Activated T-helper 9 cell treated with anti-CD3 and anti-CD28 coated beads, Interleukin-2, amount 50 U/mL, for 16 hours (primary cell): ENCODE results near the gene SOX1.

Experiments
- DNase-seq: peaks from one replicate; pipeline ENCODE4 v3.0.0-alpha.2; 2020; ENCODE audit warnings: low read depth

SOX1 gene

DNA sequence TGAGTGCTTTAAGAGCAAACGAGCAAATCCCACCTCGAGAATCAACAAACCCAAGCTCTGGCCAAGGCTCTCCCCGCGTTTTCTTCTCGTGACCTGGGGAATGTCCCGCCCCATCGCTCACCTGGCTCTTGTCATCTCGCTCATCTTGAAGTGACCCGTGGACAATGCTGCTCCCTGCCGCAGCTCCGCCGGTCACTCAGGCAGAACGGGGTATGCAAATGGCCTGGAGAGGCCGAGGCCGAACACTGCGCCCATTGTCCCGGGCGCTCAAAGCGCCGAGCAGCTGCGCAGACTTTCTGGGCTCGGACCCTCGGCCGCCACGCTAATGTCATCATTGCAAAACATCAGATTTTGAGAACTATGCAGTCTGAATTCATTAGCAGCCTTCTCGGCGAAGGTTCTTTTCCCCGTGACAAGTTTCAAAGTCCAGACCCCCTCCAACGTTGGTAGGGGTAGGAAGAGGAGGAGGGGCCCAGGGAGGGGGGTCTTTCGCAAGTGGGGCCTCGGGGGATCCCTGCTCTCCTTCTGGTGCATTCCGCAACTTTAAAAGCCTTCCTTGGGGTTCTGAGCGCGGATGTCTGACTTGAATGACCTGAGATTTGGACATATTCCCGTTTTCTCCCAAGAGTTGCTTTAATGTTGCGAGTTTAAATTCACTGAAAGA is 39.7 kb downstream of the SOX1 start:
- no peak for DNase-seq

DNA sequence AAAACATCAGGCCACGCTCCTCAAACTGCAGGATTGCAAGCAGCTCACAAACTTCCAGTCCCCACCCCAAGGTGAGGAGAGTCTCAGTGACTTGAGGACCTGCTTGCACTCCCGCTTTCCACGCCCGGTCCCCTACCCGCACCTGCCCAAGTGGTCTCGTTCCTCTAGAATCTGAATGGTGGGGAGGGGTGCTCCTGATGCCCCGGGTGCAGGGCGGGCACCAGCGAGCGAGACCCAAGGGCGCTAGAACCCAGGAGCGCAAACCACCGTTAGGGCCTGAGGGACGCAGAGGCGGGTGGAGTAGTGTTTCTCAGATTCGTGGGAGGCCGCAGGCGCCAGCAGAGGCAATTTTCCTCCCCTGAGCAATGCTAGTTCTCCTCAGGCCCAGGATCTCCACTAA is 40.3 kb downstream of the SOX1 start:
- DNase-seq: no peak

DNA sequence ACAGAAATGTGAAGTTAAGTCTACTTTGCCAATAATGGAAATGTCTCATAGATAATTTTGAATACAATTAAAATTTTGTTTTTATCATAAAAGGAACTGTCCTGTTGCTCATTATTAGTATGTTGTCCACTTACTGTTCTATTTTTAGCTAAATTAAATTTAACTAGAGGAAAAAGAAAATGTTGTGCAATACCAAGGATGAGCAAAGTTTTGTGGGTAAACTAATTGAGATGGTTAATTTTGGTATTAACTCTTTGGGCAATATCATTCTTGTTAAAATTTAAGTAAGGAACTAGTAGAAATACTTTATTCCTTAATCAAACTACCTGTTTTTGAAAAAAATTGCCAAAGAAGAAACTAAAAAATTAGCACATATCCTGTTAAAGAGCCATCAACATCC is 43.5 kb downstream of the SOX1 start:
- no peak for DNase-seq

DNA sequence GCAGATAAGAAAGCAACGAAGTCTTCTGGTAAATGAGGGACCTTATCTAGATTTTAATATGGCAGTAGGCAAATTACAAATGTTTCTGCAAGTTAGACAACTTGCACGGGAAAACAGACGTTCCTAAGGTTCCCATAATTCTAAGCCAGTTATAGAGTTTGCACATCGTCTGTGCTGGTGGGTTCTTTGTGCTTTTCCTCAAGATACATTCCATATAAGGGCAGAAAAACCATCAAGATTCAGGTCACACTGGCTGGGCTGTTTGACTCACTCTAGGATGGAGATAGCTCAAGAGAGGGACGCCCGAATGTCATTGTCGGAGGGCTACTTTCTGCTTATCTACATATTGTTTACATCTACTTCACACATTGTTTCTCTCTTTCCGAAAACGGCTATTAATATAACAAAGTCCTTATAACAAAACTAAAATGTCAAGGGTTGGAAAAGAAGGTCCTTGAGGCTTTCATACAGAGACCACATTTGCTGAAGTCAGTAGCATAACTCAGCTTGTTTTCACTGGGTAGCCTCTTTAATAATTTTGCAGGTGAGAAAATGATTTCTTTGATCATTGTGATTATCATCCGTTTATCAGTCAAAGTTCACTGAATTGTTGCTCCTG is 44.4 kb downstream of the SOX1 start:
- no peak for DNase-seq

DNA sequence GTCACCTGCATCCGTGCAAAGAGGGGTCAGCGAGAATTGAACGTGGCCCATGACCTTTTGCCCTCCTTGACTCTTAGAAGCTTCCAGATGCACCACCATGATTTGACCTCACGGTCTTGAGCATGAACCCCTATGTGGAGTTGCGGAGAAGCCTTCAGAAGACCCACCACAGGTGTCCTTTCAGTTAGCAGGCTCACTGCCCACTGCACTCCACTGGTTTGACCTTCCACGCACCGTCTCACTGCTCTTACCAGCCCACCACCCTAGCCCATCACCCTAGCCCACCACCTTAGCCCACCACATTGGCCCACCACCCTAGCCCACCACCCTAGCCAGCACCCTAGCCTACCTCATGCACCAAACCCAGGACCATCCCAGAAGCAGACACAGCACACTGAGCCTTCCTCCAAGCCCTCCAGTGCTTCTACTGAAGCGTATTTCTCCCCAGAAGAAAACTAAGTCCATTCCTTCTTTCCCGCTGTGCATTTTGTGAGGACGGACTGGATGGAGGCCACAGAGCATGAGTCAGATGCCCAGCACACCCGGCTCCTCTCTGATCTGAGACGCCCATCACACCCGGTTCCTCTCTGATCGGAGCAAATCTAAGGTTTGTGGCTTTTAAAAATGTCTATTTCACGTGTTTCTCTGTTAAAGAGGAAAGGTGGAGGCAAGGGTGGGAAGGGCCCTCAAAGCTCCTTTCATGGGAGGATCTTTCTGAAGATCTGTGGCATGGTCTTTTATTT is 45.8 kb downstream of the SOX1 start:
- DNase-seq: no peak

DNA sequence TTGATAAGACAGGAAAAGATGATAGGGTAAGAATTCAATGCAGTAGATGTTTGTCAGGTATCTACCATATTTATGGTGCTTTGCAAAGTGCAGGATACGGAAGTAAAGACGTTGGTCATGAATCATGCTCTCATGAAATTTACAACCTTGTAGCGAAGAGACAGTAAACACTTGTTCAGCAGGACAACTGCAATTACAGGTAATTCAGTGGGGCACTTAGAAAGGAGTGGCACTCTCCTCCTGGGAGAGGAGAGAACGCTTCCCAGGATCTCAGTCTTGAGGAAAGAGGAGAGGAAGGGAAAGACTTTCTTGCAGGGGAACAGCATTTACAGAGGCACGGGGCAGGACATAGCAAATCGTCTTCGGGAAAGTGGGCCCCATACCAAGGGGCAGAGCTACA is 46.4 kb downstream of the SOX1 start:
- no peak for DNase-seq

DNA sequence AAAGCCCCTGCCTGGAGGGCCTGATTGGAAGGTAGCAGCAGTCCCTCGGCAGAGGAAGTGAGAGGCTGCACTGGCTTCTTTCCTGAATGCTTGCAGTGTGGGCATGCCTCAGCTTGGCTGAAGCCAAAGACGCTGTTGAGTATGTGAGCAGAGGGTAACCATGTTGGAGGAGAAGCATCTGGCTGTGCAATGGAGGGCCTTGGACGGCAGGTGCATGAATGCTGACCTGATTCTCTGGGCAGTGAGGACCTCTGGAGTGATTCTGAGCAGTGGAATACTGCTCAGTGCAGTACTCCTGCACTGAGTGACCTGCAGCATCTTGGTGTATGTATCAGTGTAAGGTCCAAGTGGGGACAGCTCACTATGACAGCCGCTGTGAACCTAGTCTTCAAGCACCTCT is 46.9 kb downstream of the SOX1 start:
- DNase-seq: no peak

DNA sequence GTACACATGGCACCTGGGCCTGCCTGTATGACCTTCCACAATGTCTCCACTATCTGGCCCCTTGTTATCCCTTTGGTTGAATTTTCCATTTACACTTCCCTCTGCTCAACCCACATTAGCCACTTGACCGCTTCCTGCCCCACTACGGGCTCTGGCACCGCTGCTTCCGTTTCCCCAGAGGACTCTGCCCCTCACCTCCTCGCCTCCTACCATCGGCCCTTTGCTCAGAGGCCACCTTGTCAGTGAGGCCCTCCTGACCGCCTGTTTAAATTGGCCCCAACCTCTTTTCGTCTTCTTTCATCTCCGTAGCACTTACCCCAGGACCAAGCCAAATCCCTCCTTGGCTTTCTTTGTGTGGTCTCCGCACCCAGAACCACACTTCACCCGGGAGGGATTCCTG is 47.4 kb downstream of the SOX1 start:
- DNase-seq: no peak

DNA sequence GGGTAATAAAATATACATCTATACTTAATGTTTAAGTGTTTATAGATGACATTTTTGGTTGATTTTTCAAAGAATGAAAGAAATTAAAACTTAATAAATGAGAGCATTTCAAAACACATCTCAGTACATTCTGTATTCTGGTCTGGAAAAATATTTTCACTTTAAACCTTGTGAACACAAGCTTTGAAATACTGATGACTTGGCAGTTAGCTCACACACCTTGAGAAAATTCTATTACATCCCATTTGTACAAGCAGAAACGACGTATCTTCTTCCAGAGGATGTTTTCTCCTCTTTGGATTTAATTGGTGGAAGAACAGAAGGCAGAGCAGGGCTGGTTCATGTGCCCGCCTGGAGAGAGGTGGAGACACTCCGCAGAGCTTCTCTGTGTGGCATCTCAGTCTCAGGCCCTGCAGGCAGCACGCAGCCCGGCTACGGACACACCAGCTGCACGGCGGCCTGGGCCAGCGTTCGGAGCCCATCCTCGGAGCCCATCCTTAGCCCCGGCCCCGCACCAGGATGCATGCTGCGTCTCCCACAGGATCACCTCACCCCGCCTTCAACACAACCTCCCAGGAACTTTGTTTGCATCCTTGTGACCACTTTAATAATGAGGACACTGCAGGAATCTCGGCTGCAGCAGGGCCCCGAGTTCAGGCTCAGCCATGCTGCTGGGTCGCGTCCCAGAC is 48.6 kb downstream of the SOX1 start:
- DNase-seq: no peak

DNA sequence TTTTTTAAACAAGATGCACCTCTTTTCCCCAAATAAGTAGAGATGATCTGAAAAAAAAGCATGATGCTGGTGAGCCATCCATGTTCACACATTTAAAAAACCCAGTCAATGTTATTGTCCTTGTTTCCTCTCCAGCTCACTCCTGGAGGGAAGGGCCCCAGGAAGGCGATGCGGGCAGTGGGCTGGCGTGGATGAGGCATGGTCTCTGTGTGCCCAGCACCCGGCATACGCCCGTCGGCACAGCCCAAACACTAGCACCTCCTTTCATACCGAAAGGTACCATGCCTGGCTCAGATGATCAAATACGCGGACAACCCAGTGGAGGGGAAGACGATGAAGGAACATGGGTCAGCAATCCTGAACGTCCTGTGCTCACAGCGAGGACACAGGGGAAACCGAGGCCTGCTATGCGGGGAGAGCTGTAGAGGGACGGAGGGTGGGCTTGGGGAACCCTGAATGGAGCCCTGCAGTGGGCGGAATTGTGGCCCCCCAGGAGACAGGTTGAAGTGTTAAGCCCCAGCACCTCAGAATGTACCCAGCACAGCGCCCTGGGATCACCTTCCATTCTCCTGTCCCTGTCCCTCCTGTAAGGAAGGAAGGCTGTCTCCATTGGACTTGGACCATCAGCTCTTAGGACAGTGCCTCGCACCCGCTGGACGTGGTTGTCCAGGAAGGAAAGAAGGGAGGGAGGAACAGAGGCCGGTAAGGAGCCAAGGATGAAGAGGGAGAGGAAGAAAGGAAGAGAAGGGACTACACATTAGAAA is 49.4 kb downstream of the SOX1 start:
- no peak for DNase-seq

DNA sequence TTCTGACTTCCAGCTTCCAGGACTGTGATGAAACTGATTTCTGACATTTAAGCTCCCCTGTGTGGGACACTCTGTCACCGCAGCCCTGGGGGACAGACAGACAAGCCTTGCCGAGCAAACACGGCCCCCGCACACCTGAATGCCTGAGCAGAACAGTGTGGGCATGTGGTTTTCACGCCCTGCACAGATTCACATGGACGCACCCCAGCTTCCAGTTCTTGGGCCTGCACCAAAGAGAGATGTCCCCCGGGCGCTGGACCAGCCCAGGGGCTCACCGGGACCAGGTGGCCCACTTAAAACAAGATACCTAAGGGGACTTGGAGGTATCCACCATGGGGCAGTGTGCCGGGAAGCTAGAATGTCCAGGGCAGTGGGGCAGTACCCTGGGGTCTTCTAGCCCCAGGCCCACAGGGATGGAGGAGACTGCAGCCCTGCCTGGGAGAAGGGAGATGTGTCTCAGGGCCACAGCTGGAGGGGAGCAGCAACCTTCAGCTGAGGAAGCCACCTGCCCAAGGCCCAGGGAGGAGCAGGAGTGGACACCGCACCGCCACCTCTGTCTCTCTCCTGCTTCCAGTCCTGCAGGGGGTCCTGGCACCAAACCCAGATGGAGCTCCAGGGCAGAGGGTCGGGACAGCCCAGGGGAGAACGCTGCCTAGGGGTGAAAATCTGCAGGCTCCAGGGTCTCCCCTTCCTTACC is 50.5 kb downstream of the SOX1 start:
- no peak for DNase-seq

DNA sequence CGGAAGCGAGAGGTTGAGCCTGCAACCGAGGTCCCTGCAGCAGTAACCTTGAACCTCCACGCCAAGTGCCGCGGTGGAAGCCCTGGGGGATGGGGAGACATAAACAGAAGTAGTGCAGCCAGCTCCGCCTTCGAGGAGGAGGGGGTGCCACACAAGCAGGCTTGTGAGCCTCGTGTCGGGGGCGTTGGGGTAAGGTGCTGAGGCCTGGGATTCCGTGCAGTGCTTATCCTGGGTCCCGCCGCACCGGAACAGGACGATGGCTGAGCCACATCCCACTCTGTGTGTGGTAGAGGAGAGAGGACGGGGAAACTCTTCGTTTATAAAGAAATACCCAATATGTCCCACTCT is 51.0 kb downstream of the SOX1 start:
- DNase-seq: no peak

DNA sequence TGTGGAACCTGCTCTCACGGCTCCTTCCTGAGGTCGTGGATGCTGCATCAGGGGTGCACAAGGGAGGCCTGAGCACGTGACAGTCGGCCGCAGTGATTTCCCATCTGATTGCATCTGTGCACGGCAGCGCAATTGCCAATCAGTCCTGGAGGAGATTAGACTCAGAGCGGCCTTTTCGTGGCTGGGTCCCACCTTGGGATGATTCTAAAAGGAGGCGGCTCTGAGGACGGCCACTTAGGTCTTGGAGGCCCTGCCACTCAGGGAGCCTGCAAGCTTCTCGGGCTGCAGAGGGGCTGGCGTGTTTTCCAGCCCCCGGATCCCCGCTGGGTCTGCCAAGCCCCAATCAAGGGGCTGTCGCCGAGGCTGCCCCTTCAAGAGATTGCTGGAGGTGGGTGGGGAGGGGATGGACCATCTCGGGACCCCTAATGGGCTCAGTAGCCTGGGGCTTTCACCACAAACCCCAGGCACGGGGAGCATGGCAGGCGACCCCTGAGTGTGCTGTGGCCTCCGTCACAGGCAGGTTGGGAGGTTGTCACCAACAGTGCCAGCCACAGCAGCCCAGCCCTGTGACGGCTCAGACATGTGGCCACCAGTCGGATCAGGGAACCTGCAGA is 51.6 kb downstream of the SOX1 start:
- no peak for DNase-seq

DNA sequence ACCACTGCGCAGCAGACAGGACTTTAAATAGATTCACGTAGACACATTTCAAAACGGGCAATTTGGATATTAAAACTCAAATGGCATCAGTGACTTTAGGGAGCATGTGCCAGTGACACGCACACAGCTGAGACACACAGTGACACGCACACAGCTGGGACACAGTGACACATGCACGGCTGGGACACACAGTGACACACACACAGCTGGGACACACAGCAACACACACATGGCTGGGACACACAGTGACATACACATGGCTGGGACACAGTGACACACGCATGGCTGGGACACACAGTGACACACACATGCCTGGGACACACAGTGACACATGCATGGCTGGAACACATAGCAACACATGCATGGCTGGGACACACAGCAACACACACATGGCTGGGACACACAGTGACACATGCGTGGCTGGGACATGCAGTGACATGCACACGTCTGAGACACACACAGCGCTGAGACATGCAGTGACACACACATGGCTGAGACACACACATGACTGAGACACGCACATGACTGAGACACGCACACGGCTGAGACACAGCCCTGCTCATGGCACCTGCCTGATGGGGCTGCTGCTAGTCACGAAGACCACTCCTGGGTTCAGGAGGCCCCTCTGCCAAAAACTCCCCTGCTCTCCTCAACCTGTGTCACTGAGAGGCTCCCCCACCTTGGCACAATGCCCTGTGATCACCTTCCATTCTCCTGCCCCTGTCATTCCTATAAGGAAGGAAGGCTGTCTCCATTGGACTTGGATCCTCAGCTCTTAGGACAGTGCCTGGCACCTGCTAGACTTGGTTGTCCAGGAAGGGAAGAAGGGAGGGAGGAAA is 52.5 kb downstream of the SOX1 start:
- no peak for DNase-seq

DNA sequence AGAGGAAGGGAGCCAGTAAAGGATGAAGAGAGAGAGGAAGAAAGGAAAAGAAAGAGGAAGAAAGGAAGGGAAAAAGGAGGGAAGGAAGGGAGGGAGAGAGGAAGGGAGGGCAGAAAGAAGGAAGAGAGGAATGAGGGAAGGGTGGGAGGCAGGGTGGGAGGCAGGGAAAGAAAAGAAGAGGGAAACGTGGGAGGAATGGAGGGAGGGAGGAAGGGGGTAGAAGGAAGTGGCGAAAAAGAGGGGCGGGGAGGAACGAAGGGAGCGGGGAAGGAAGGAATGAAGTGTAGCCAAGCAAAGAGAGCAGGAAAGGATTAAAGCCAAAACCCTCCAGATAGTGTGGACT is 53.1 kb downstream of the SOX1 start:
- DNase-seq: no peak
